ENCODE data around the gene TBC1D22A. TPM values are rescaled to one million over a fixed set of nuclear protein-coding genes. Genes with fewer than 3 reads are reported as not detected.

TBC1D22A gene
- total and polyA plus RNA-seq, 2 experiments from 2014 or later, result 9.6 to 13.3 TPM

DNA sequence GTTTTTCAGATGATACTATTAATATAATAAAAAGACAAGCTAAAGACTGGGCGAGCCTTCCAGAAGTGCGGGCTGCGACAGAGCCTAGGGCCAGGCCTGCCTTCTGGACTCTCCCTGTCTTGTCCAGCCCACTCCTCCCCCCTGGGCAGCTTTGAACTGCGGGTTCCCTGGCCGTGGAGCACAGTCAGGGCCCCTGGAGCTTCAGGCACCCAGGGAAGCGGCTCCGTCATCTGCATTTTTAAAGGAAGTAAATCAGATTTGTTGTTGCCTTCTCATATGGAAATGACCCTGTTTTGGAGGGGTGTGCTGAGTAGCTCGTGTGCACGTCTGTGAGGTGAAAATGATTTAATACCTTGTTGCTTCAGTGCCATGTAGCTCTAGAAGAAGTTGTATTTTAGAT is 265.3 kb downstream of the TBC1D22A start (continued):
- TF ChIP-seq, protein P1, sequence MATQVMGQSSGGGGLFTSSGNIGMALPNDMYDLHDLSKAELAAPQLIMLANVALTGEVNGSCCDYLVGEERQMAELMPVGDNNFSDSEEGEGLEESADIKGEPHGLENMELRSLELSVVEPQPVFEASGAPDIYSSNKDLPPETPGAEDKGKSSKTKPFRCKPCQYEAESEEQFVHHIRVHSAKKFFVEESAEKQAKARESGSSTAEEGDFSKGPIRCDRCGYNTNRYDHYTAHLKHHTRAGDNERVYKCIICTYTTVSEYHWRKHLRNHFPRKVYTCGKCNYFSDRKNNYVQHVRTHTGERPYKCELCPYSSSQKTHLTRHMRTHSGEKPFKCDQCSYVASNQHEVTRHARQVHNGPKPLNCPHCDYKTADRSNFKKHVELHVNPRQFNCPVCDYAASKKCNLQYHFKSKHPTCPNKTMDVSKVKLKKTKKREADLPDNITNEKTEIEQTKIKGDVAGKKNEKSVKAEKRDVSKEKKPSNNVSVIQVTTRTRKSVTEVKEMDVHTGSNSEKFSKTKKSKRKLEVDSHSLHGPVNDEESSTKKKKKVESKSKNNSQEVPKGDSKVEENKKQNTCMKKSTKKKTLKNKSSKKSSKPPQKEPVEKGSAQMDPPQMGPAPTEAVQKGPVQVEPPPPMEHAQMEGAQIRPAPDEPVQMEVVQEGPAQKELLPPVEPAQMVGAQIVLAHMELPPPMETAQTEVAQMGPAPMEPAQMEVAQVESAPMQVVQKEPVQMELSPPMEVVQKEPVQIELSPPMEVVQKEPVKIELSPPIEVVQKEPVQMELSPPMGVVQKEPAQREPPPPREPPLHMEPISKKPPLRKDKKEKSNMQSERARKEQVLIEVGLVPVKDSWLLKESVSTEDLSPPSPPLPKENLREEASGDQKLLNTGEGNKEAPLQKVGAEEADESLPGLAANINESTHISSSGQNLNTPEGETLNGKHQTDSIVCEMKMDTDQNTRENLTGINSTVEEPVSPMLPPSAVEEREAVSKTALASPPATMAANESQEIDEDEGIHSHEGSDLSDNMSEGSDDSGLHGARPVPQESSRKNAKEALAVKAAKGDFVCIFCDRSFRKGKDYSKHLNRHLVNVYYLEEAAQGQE (IDR thresholded peaks at IDR 0.05; ENCODE audit: unreplicated experiment), result no peak

DNA sequence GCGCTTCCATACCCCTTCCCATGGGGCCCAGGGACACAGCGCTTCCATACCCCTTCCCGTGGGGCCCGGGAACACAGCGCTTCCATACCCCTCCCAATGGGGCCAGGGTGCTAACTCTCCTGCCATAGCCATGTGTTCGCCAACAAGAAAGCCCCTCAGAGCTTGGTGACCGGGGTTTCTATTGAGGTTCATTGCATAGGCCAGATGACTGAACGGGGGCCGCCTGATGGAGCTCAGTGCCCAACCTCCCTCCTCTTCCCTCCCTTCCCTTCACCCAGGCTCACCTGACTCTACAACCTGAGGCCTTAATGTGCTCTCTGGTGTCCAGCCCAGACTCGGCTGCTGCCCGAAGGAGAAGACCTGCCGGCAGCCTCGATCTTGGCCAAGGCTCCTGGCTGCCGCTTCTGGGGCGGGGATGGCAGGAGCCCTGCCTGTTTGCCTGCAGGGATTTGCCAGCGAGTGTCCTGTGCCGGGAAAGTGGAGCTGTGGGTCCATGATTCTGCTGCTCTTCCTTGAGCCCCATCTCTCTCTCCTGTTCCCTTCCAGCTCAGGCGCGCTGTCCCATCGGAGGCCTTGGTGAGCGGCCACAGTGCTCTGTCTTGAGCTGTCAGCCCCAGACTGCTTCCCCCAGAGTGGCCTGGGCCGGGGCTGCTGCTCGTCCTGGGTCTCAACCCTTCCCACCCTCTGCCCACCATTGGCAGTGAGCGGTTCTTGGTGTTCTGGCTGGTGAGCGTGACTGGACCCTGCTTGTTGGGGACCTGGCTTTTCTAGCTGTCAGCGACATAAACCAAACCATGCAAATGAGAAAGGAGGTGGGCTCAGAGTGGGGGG is 267.0 kb downstream of the TBC1D22A start:
- Mint-ChIP-seq H3K9me3 (no peaks in the 10 kb centered on the region), H3K27me3 (ENCODE audit: insufficient read depth, low read depth, poor library complexity) (peaks cover 8% of the 10 kb centered on the region), H3K4me3 (no peak overlapping the region), H3K4me1 (peaks cover 42% of the 10 kb centered on the region), H3K27ac (no peak overlapping the region; the same call in 1 of the 2 replicates), H3K36me3 (ENCODE audit: low read depth) (no peaks in the 10 kb centered on the region)
- Histone ChIP-seq H3K27me3 (ENCODE audit: insufficient read depth) (no peaks in the 10 kb centered on the region), H3K9me2 (ENCODE audit: insufficient read depth) (no peaks in the 10 kb centered on the region), H2AFZ (no peak overlapping the region), H4K20me1 (replicated peaks; ENCODE audit: insufficient read depth) (0 out of 2 replicates have a peak, but pooled peaks cover 4% of the 10 kb centered on the region), H3K36me3 (ENCODE audit: insufficient read depth) (no peaks in the 10 kb centered on the region), H3K79me2 (replicated peaks; ENCODE audit: insufficient read depth) (no peaks in the 10 kb centered on the region; the same call in 1 of the 2 replicates), H3F3A (replicated peaks; ENCODE audit: low read depth) (no peaks in the 10 kb centered on the region), H3K27ac (ENCODE audit: low read depth) (no peak overlapping the region), H3K4me1 (ENCODE audit: insufficient read depth) (peaks cover 17% of the 10 kb centered on the region), H3K4me3 (no peak overlapping the region), H3K4me2 (no peak overlapping the region)
- TF ChIP-seq ZNF114 (CRISPR knock-in tag; IDR thresholded peaks at IDR 0.05) (no peak), ZNF331 (CRISPR knock-in tag; IDR thresholded peaks at IDR 0.05; ENCODE audit: low read depth) (no peak), EZH2phosphoT487 (IDR thresholded peaks at IDR 0.05; ENCODE audit: unreplicated experiment) (no peak), NANOG (IDR thresholded peaks at IDR 0.05; ENCODE audit: borderline replicate concordance) (no peak), STAT1 (IDR thresholded peaks at IDR 0.05; ENCODE audit: unreplicated experiment) (no peak), JUNB (IDR thresholded peaks at IDR 0.05; ENCODE audit: unreplicated experiment) (no peak)
- TF ChIP-seq, protein P1 (IDR thresholded peaks at IDR 0.05; ENCODE audit: unreplicated experiment), result no peak
- no peak for DNase-seq (ENCODE audit: low spot score)
- no peak for ATAC-seq
